Testis (tissue), 2 donors: ENCODE data around the gene OTOGL.

Experiments used
- CTCF ChIP-seq, 3 experiments: fragments of 450-650 bp in 2 of 3; fragments of 200-600 bp in 1 of 3; sonication (generic) in 1 of 3; IDR thresholded peaks; one replicate each; pipeline ENCODE4 v1.5.1; 2016 to 2019; ENCODE audit warnings: antibody characterized with exemption in 3 of 3, mild to moderate bottlenecking in 2 of 3, moderate library complexity in 1 of 3
- POLR2A ChIP-seq: fragments of 450-650 bp; IDR thresholded peaks from one replicate; pipeline ENCODE4 v1.6.1; 2017; ENCODE audit warnings: antibody characterized with exemption, mild to moderate bottlenecking, moderate library complexity

DNA sequence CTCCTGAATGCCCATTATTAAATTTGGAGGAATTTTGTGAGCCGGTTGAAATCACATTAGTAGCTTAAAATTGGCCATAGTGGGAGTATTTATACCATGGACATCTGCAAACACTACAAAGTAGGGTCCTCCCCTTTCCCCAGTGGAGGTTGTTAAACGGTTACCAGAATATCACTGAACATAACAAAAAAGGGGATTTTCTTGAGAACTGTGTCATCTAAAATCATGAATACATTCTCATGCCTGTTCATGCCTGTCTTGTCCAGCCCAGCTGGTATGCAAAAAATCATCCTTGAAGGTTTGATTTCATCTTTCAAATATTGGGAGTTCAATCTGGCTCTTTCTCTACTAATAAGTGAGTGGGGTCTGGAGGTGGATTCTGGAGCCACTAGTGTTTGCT is 96.4 kb downstream of the OTOGL start:
- TF ChIP-seq POLR2A (no peak), CTCF (IDR thresholded peaks at IDR 0.05) (no peak)
